HepG2 (cell line): ENCODE data around the gene C1orf21.

Experiments used
- CTCF ChIP-seq: sonication (generic); formaldehyde crosslinking; IDR thresholded peaks from 2 replicates; pipeline ENCODE4 v1.5.0; 2020; ENCODE audit warnings: mild to moderate bottlenecking, missing genetic modification reagents, moderate library complexity
- POLR2AphosphoS5 ChIP-seq: IDR thresholded peaks from 2 replicates; pipeline ENCODE4 v1.6.1; 2012; ENCODE audit warnings: low read depth, low read length
- RAD21 ChIP-seq: fragments of 450-650 bp; formaldehyde crosslinking; IDR thresholded peaks from 2 replicates; pipeline ENCODE4 v1.5.0; 2020; ENCODE audit warnings: mild to moderate bottlenecking
- USF2 ChIP-seq, 2 experiments: sonication (generic) in 1 of 2; formaldehyde crosslinking in 1 of 2; IDR thresholded peaks; 2 replicates each; pipeline versions ENCODE4 v1.5.1 to v1.6.1; 2011 to 2020; ENCODE audit warnings: borderline replicate concordance in 1 of 2, low read depth in 1 of 2, low read length in 1 of 2, mild to moderate bottlenecking in 1 of 2, missing genetic modification reagents in 1 of 2, moderate library complexity in 1 of 2

DNA sequence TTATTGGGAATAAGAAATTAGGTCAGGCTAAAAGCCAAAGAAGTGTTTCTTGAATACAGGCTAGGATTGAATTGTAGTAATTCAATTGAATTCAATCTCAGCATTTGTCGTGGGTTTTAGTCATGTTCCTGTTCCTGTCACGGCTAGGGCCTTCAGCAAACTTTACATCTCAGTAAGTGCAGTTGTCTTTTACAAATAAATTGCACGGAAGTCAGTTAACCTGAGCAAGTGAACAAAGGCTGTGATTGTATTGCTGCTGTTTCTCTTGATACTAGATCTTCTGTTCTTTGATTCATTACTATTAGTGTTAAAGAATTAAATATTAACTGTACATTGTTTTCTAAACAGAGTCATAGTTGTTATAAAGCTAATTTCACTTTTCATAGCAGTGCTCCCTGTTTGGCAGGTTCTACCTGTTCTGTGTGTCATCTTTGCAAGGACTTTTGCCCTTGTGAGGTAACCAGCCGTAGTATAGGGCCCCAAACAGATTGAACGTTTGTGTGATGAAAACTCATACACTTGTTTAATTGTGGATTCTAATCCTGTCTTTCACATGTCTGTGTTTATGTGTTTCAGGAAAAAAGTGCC lies 203.4 kb downstream of the C1orf21 start:
- TF ChIP-seq RAD21 (CRISPR knock-in tag) (no peak), USF2 (IDR thresholded peaks at IDR 0.05; ENCODE audit: low read depth, low read length) (no peak), USF2 (CRISPR knock-in tag; IDR thresholded peaks at IDR 0.05; ENCODE audit: borderline replicate concordance) (no peak), CTCF (CRISPR knock-in tag) (no peak), POLR2AphosphoS5 (no peak)
